Prostate gland (tissue), 2 donors: Measurements from ENCODE around the gene DLG2. TPM values are rescaled to one million over a fixed set of nuclear protein-coding genes. Genes with fewer than 3 reads are reported as not detected.

Experiments
- DNase-seq: peaks from one replicate; pipeline ENCODE4 v3.0.0-alpha.2; 2019; ENCODE audit warnings: low spot score
- H3K27ac ChIP-seq, 2 donors: fragments of 200-600 bp; sonication (generic); 2 replicates each; pipeline ENCODE4 v1.5.1; 2017 to 2019
- H3K27me3 ChIP-seq: fragments of 200-600 bp; sonication (generic); replicated peaks from 2 replicates; pipeline ENCODE4 v1.5.1; 2019; ENCODE audit not compliant: insufficient read depth
- H3K36me3 ChIP-seq, 2 donors: fragments of 200-600 bp; sonication (generic); 1 replicate in 1 of 2; 2 replicates in 1 of 2; pipeline versions ENCODE4 v1.5.1 to v1.8.1; 2017 to 2019
- H3K4me1 ChIP-seq: fragments of 200-600 bp; sonication (generic); replicated peaks from 2 replicates; pipeline ENCODE4 v1.5.1; 2019
- H3K4me3 ChIP-seq, 2 donors: fragments of 200-600 bp; sonication (generic); 2 replicates each; pipeline ENCODE4 v1.5.1; 2017 to 2019
- H3K9me3 ChIP-seq: fragments of 200-600 bp; sonication (generic); 2 replicates; pipeline ENCODE4 v1.5.1; 2017
- POLR2A ChIP-seq: fragments of 450-650 bp; IDR thresholded peaks from one replicate; pipeline ENCODE4 v1.6.1; 2016; ENCODE audit warnings: antibody characterized with exemption, mild to moderate bottlenecking
- POLR2AphosphoS5 ChIP-seq: sonication (generic); formaldehyde crosslinking; IDR thresholded peaks from one replicate; pipeline ENCODE4 v1.6.1; 2017; ENCODE audit warnings: antibody characterized with exemption
- WGBS: methylation state at CpG from one replicate; pipeline ENCODE4 v1.1.5; 2018; 5-methylcytosine and 5-hydroxymethylcytosine counted together
- intact Hi-C: fragments of 100-400 bp; cut with DNase I; formaldehyde crosslinking; loops from one replicate; pipeline ENCODE4 v1.14.2; 2022
- total RNA-seq, 2 donors: library from RNA; depleted of rRNA; stranded (reverse); fragments of >200 nt; gene quantifications; one replicate each; pipeline ENCODE4 v1.1.0, GENCODE V29; 2016
- TF ChIP-seq, protein P1 (sequence below), 4 experiments: fragments of 200-600 bp in 2 of 4; fragments of 450-650 bp in 2 of 4; sonication (generic) in 2 of 4; IDR thresholded peaks; 1 replicate in 3 of 4; 2 replicates in 1 of 4; pipeline ENCODE4 v1.5.1; 2016 to 2019; ENCODE audit warnings: antibody characterized with exemption in 4 of 4, mild to moderate bottlenecking in 2 of 4, moderate library complexity in 2 of 4

DLG2 gene
- total RNA-seq, 2 donors from 2014 or later, result 9.8 to 16.2 TPM

DNA sequence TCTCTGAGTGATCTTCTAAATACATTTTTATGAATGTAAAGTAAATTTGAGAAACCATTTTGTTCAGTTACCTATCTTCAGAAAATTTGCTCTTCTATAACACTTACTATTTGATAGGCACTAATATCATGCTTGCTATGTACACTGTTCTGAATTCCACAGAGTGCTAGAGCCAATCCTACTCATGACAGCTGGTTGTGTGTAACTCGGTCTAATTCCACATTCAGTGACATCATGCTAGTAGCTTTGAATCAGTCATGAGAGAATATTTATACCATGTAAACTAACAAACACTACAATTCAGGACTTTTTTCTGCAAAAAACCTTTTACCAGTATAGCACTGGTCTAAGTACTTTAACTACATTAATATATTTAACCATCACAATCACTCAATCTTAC, 902.9 kb downstream of the DLG2 start:
- no peak for DNase-seq
- TF ChIP-seq POLR2AphosphoS5, result no peak
- TF ChIP-seq, protein P1, sequence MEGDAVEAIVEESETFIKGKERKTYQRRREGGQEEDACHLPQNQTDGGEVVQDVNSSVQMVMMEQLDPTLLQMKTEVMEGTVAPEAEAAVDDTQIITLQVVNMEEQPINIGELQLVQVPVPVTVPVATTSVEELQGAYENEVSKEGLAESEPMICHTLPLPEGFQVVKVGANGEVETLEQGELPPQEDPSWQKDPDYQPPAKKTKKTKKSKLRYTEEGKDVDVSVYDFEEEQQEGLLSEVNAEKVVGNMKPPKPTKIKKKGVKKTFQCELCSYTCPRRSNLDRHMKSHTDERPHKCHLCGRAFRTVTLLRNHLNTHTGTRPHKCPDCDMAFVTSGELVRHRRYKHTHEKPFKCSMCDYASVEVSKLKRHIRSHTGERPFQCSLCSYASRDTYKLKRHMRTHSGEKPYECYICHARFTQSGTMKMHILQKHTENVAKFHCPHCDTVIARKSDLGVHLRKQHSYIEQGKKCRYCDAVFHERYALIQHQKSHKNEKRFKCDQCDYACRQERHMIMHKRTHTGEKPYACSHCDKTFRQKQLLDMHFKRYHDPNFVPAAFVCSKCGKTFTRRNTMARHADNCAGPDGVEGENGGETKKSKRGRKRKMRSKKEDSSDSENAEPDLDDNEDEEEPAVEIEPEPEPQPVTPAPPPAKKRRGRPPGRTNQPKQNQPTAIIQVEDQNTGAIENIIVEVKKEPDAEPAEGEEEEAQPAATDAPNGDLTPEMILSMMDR (IDR thresholded peaks at IDR 0.05), result no peak
- TF ChIP-seq POLR2A, result no peak
- H3K27me3 ChIP-seq, result no peaks in the 10 kb centered on the region
- H3K36me3 ChIP-seq, result no peaks in the 10 kb centered on the region
- H3K4me1 ChIP-seq, result no peaks in the 10 kb centered on the region
- no peak overlapping the region for H3K27ac ChIP-seq
- H3K4me3 ChIP-seq, result no peak overlapping the region
- no peaks in the 10 kb centered on the region for H3K9me3 ChIP-seq
- WGBS, result 82% methylated on average over 1 of the region's 1 CpG
- intact Hi-C loops, result no loop called here

DNA sequence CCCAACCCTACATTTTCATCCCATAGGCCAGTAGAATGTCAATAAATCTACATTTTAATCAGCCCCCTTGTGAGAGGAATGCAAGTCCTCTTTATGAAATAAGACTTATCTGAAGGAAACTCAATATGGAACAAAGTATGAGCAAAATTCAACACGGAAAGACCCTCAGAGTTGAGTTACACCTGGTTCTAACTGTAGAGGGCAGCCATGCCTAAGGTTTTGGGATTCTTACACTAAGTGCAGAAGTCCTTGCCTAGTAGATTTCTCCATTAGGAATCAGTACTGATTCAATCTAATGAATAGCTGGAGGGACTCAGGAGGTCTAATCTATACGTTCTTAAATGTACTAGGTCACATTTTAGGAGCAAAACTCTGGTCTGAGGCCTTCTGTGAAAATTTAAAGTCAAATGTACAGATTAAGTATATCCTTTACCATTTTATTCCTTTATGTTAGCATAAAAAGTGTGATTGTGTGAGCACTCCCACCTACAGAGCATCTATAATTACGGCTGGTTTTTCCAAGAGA, 904.5 kb downstream of the DLG2 start:
- WGBS, result 71% methylated on average over 3 of the region's 3 CpGs
- no peak for DNase-seq
- TF ChIP-seq POLR2A (no peak), POLR2AphosphoS5 (no peak)
- TF ChIP-seq, protein P1 (IDR thresholded peaks at IDR 0.05), result no peak
- intact Hi-C loops, result no loop called here
- H3K27me3 ChIP-seq, result no peaks in the 10 kb centered on the region
- H3K27ac ChIP-seq, result no peak overlapping the region
- H3K4me1 ChIP-seq, result no peaks in the 10 kb centered on the region
- H3K9me3 ChIP-seq, result no peaks in the 10 kb centered on the region
- no peak overlapping the region for H3K4me3 ChIP-seq
- H3K36me3 ChIP-seq, result no peaks in the 10 kb centered on the region

DNA sequence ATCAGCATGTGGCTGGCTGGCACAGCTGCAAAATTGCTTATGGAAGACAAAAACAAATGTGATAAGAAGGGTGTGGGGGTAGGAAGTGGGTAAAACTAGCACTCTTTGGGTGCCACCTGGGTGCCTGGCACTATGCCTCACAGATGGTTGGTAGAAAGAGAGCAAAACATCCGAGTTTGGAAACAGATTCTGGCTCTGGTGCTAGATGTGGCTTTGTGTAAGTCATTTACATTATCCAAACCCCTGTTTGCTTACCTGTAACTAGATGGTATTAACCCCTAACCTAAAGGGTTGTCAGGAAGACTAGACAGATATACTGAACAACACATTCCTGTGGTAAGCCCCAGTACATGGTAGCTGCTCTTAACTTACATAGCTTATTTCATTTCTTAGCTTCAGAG, 905.6 kb downstream of the DLG2 start:
- intact Hi-C loops, result no loop called here
- Histone ChIP-seq H3K4me3 (no peak overlapping the region), H3K27ac (no peak overlapping the region), H3K9me3 (no peaks in the 10 kb centered on the region), H3K36me3 (no peaks in the 10 kb centered on the region), H3K27me3 (no peaks in the 10 kb centered on the region), H3K4me1 (no peaks in the 10 kb centered on the region)
- 30% methylated on average over 1 of the region's 1 CpG for WGBS
- TF ChIP-seq POLR2A (no peak), POLR2AphosphoS5 (no peak)
- DNase-seq, result no peak

DNA sequence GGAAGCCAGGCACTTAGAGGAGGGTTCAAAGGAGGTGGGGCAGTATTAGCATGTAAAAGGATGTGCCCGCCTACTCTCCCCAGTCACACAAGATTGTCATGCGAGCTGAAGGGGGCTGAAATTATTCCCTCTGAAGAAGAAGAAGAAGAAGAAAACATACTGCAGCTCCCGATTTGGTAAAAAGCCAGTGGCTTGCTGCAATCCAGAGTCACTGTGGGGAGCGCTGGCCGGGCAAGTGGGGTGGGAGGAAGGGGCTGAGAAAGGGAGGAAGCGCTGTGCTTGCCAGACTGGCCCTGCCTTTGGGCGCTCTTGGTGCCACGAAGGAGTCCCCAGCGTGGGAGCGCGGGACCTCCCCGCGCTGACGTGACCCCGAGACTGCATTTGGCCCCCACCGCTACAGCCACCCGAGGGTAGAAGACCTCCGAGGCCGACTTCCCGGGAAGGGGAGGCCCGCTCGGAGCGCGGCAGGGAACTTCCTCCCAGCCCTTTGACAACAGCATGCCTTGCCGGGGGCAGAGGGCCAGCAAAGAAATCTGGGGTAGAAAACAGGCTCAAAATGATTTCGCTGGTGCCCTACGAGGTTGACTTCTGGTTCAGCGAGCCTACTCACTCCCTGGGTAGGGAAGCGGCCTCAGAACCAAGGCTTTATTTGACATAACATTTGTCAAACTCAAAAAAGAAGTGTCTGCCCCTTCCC, 906.3 kb downstream of the DLG2 start:
- 2% methylated on average over 27 of the region's 29 CpGs for WGBS
- intact Hi-C loops, result no loop called here
- Histone ChIP-seq H3K27ac (no peak overlapping the region), H3K4me3 (peak overlapping the region; percentile 32 to 40), H3K9me3 (no peaks in the 10 kb centered on the region), H3K4me1 (no peaks in the 10 kb centered on the region), H3K27me3 (no peaks in the 10 kb centered on the region), H3K36me3 (no peaks in the 10 kb centered on the region)
- TF ChIP-seq, protein P1 (IDR thresholded peaks at IDR 0.05), result no peak
- no peak for TF ChIP-seq POLR2A
- TF ChIP-seq POLR2AphosphoS5, result no peak
- DNase-seq, result no peak

DNA sequence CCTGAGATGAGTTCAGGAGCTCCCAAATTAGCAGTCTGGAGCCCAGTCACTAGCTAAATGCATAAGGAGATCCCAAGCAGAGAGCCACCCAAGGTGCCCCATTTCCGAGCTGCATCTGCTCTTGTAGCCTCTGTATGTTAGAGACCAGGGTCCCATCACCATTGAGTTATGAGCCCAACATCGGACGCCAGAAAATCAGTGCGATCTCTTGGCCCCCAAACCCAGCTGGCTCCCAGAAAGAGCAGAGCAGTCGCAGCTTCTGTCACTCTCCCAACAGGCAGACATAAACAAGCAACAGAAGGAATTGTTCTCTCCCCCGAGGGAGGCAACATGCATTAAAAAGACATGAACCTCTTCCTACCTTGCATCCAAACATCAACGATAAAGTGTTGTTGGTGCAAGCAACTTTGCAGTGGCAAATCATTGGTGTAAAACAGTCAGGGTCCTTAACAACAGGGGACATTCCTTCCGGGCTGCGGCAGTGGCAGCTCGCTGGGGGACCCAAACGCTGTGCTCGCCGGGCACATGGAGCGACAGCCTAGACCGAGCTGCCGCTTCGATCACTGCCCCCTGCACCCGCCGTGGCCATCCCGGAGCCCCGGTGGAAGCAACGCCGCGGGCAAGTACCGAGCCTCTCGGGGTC, 907.1 kb downstream of the DLG2 start:
- H3K9me3 ChIP-seq, result no peaks in the 10 kb centered on the region
- TF ChIP-seq, protein P1 (IDR thresholded peaks at IDR 0.05), result no peak
- no peak for TF ChIP-seq POLR2A
- no peak for TF ChIP-seq POLR2AphosphoS5
- H3K27me3 ChIP-seq, result no peaks in the 10 kb centered on the region
- no peaks in the 10 kb centered on the region for H3K36me3 ChIP-seq
- intact Hi-C loops, result no loop called here
- no peaks in the 10 kb centered on the region for H3K4me1 ChIP-seq
- WGBS, result 2% methylated on average over 26 of the region's 26 CpGs
- no peak overlapping the region for H3K27ac ChIP-seq
- no peak for DNase-seq
- H3K4me3 ChIP-seq, result peak overlapping the region; percentile 32 to 40
